Testis (tissue), 3 donors: Measurements from ENCODE around the gene TBC1D16. TPM values are rescaled to one million over a fixed set of nuclear protein-coding genes. Genes with fewer than 3 reads are reported as not detected.

Experiments
- DNase-seq: peaks from one replicate; pipeline ENCODE4 v3.0.0-alpha.2; 2019
- H3K27ac ChIP-seq, 2 donors: fragments of 200-600 bp; sonication (generic); one replicate each; pipeline ENCODE4 v1.5.1; 2019
- H3K27me3 ChIP-seq: fragments of 200-600 bp; sonication (generic); one replicate; pipeline ENCODE4 v1.5.1; 2019
- H3K36me3 ChIP-seq: fragments of 200-600 bp; sonication (generic); one replicate; pipeline ENCODE4 v1.5.1; 2017; ENCODE audit warnings: low read depth; ENCODE audit errors: missing control alignments
- H3K4me1 ChIP-seq: fragments of 200-600 bp; sonication (generic); one replicate; pipeline ENCODE4 v1.5.1; 2019
- H3K4me3 ChIP-seq, 2 donors: fragments of 200-600 bp; sonication (generic); one replicate each; pipeline ENCODE4 v1.5.1; 2017 to 2019
- H3K9me3 ChIP-seq: fragments of 200-600 bp; sonication (generic); one replicate; pipeline ENCODE4 v1.5.1; 2017
- CTCF ChIP-seq, 3 experiments: fragments of 450-650 bp in 2 of 3; fragments of 200-600 bp in 1 of 3; sonication (generic) in 1 of 3; IDR thresholded peaks; one replicate each; pipeline ENCODE4 v1.5.1; 2016 to 2019; ENCODE audit warnings: antibody characterized with exemption in 3 of 3, mild to moderate bottlenecking in 2 of 3, moderate library complexity in 1 of 3
- POLR2A ChIP-seq: fragments of 450-650 bp; IDR thresholded peaks from one replicate; pipeline ENCODE4 v1.6.1; 2017; ENCODE audit warnings: antibody characterized with exemption, mild to moderate bottlenecking, moderate library complexity
- WGBS, 2 donors: methylation state at CpG; one replicate each; pipeline ENCODE4 v1.1.5; 2018; 5-methylcytosine and 5-hydroxymethylcytosine counted together
- intact Hi-C: fragments of 100-400 bp; cut with DNase I; formaldehyde crosslinking; loops from one replicate; pipeline ENCODE4 v1.15.1; 2023; ENCODE audit warnings: low total_unique reads
- polyA plus RNA-seq: library from polyadenylated mRNA; stranded (reverse); fragments of 350-450 nt; fragmentation: Illumina TruSeq; extraction: RNeasy Lipid Tissue Mini Kit (QIAGEN cat#74804); gene quantifications from one replicate; pipeline ENCODE4 v1.2.3, GENCODE V29; 2014; ENCODE audit warnings: low read depth, low replicate concordance; ENCODE audit not compliant: insufficient read depth
- total RNA-seq, 2 donors: library from RNA; depleted of rRNA; stranded (reverse); fragments of >200 nt; gene quantifications; one replicate each; pipeline ENCODE4 v1.2.3, GENCODE V29; 2016

TBC1D16 gene
- total and polyA plus RNA-seq, 3 donors from 2014 or later: 11.0 to 16.0 (median 11.7) TPM

- DNase-seq: no peak
- no peaks in the 10 kb centered on the region for H3K36me3 ChIP-seq
- no peaks in the 10 kb centered on the region for H3K9me3 ChIP-seq
- WGBS, 2 donors: 55% methylated on average over 20 to 30 of the region's 30 CpGs
- peak overlapping the region; percentile 79 to 82 for H3K27ac ChIP-seq
- H3K27me3 ChIP-seq: no peaks in the 10 kb centered on the region
- no peak for TF ChIP-seq POLR2A
- TF ChIP-seq CTCF (IDR thresholded peaks at IDR 0.05): no peak
- intact Hi-C loops: no loop called here
- peaks cover 29% of the 10 kb centered on the region for H3K4me1 ChIP-seq
- H3K4me3 ChIP-seq: no peak overlapping the region
These were observed 56.4 kb downstream of the TBC1D16 start for GRCh38 chr17:79979221-79979741.

GRCh38 chr17:79978548-79978855 is 57.2 kb downstream of the TBC1D16 start:
- TF ChIP-seq POLR2A (no peak), CTCF (IDR thresholded peaks at IDR 0.05) (no peak)
- intact Hi-C loops: no loop called here
- Histone ChIP-seq H3K4me1 (peaks cover 29% of the 10 kb centered on the region), H3K36me3 (no peaks in the 10 kb centered on the region), H3K27me3 (no peaks in the 10 kb centered on the region), H3K4me3 (no peak overlapping the region), H3K27ac (peak overlapping the region; percentile 79 to 82), H3K9me3 (no peaks in the 10 kb centered on the region)
- WGBS, 2 donors: 30 to 46% methylated on average over 11 of the region's 11 CpGs
- DNase-seq: peak; percentile 83

- no peaks in the 10 kb centered on the region for H3K9me3 ChIP-seq
- H3K27ac ChIP-seq: peak overlapping the region; percentile 79 to 82
- intact Hi-C loops: no loop called here
- no peaks in the 10 kb centered on the region for H3K36me3 ChIP-seq
- TF ChIP-seq POLR2A (no peak), CTCF (IDR thresholded peaks at IDR 0.05) (no peak)
- H3K27me3 ChIP-seq: no peaks in the 10 kb centered on the region
- H3K4me3 ChIP-seq: no peak overlapping the region
- no peak for DNase-seq
- WGBS, 2 donors: 50 to 61% methylated on average over 20 to 42 of the region's 47 CpGs
- peaks cover 29% of the 10 kb centered on the region for H3K4me1 ChIP-seq
These were observed 57.7 kb downstream of the TBC1D16 start for GRCh38 chr17:79977708-79978547.

- Histone ChIP-seq H3K4me1 (peaks cover 29% of the 10 kb centered on the region), H3K9me3 (no peaks in the 10 kb centered on the region), H3K36me3 (no peaks in the 10 kb centered on the region), H3K27me3 (no peaks in the 10 kb centered on the region), H3K27ac (peak overlapping the region; percentile 79 to 82), H3K4me3 (no peak overlapping the region)
- DNase-seq: no peak
- TF ChIP-seq POLR2A (no peak), CTCF (IDR thresholded peaks at IDR 0.05) (no peak)
- intact Hi-C loops: no loop called here
- WGBS, 2 donors: 72 to 87% methylated on average over 9 to 18 of the region's 18 CpGs
These were observed 58.5 kb downstream of the TBC1D16 start for GRCh38 chr17:79977161-79977631.
